ENCODE measurements around the gene SYNPO2. TPM values are rescaled to one million over a fixed set of nuclear protein-coding genes. Genes with fewer than 3 reads are reported as not detected.
"Not testable (repeated sequence)": the region's sequence is repeated elsewhere in the genome, so short reads cannot be mapped to it uniquely, and the experiment has no call there.

Gene SYNPO2
- total RNA-seq, 2 donors from 2014 or later: 960 to 1,079 TPM

DNA sequence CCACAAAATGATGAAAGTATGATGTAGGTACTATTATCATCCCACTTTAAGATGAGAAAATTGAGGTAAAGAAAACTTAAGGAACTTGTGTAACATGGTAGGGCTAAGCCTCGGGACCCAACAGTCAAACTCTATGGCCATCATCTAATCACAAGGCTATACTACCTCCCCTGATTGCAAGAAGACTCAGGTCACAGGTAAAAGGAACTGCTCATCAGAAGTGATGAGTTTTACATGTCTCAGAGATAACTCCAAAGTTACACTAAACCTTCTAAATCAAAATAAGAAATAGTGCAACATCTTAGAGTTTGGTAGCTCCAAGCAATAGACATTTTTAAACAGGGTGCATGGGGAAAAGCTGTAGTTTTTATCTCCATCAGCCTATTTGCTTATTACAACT is 150.5 kb downstream of the SYNPO2 start:
- no peak for DNase-seq (ENCODE audit: low spot score)
- intact Hi-C loops (cut with DNase I): no loop called here

DNA sequence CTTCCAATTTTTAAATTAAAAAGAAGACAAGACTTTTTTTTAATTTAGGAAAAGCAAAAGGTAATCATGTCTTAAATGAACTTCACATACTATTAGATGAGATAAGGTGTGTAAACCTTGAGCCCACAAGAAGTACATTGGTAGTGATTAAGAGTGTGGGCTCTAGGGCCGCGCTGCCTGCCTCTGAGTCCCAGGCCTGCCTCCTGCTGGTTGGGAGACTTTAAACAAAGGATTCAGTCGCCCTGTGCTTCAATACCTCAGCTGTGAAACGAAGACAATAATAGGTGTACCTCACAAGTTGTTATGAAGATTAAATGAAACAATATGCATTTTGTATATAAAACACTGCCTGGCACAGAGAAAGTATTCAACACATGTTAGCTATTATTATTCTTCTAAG is 151.1 kb downstream of the SYNPO2 start:
- intact Hi-C loops (cut with DNase I): loop anchor here (5.0 to 10.0 kb wide), 2 partner anchors 173 to 175 kb away; partner anchors contain the start of gene USP53 (in 2 of the 2)
- DNase-seq (ENCODE audit: low spot score): no peak

DNA sequence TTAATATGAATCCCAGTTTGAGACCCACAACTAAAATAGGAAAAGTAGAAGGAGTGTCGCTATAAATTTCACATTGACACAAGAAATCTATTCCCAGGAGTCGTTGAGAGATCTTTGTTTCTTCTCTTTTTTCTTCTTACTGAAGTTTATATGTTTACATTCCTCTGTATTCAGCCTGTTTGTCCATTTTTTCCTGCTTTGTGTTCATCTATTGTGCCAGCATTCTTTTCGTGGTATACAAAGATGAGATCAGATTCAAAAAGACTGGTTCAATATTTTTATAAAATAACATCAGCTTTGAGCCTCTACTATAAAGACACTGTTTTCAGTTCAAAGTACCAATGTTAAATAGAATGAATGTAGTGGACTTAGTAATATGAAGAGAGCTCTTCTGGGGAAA is 151.6 kb downstream of the SYNPO2 start:
- DNase-seq (ENCODE audit: low spot score): no peak
- intact Hi-C loops (cut with DNase I): loop anchor here (5.0 to 10.0 kb wide), 2 partner anchors 172 to 175 kb away; partner anchors contain the start of gene USP53 (in 2 of the 2)

DNA sequence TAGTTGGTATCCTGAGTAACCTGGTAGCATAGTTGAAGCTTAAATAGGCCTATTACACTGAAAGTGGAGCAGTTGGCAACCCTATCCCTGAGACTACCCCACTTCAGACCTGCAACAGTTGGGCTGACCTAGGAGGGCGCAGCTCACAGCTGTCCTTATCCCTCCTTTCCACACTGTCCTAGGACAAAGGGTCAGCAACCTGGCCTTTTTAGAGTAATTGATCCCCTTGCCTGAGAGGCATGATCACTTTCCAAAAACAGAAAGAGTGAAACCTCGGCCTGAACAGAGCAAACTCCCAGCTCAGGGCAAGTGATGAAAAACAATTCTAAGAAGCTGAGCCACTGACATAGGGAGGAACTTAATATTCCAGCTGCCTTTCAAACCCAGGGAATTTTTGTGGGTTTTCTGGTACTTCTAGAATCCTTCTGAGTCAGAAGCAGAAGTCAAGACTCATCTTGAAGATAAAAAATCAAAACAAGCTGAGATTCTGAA is 152.1 kb downstream of the SYNPO2 start:
- no peak for DNase-seq (ENCODE audit: low spot score)
- intact Hi-C loops (cut with DNase I): loop anchor here (5.0 to 10.0 kb wide), 2 partner anchors 172 to 174 kb away; partner anchors contain the start of gene USP53 (in 2 of the 2)

DNA sequence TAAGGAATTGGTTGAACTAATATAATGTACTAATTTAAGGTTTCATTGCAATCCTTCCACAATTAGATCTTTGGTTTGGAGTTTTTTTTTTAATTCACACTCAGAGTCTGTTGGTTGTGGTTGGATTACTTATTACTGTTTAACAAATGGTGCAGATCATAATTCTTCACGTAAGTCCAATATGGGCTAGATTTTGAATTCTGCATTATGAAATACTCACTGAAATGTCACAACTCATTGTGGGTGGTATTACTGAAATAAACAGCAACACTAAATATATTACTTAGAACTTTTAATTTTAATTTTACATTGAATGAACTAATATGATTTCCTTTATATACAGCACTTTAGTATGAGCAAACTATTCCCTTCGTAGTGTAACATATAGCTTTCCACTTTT is 152.7 kb downstream of the SYNPO2 start:
- no peak for DNase-seq (ENCODE audit: low spot score)
- intact Hi-C loops (cut with DNase I): loop anchor here (5.0 to 10.0 kb wide), 2 partner anchors 171 to 173 kb away; partner anchors contain the start of gene USP53 (in 2 of the 2)

DNA sequence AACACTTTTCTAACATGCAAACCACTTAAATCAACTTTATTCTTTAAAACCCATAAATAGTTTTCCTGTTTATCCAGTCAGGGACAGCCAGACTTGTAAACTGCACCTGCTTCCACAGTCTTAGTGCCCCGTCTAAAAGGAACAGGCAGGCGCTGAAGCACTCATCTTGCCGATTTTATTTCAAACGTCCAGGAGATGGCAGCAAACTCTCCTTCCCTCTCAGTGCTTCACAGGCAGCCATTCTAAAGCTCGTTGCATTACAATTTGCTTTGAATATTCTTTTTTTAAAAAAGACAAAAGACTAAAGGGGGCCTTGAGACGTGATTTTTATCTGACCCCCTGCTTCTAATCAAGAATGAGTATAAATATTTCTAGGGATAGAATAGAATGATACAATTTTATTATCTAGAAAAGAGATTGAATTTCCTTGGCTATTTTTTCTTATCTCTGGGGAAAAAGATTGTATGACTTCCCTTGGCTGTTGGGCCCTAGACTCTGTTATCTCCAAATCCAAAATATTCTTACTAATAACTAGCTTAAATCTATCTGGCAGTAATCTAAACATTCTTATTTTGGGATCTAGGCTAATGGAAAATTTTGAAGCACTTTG is 153.4 kb downstream of the SYNPO2 start:
- intact Hi-C loops (cut with DNase I): loop anchor here (5.0 to 10.0 kb wide), 2 partner anchors 170 to 173 kb away; partner anchors contain the start of gene USP53 (in 2 of the 2)
- no peak for DNase-seq (ENCODE audit: low spot score)

DNA sequence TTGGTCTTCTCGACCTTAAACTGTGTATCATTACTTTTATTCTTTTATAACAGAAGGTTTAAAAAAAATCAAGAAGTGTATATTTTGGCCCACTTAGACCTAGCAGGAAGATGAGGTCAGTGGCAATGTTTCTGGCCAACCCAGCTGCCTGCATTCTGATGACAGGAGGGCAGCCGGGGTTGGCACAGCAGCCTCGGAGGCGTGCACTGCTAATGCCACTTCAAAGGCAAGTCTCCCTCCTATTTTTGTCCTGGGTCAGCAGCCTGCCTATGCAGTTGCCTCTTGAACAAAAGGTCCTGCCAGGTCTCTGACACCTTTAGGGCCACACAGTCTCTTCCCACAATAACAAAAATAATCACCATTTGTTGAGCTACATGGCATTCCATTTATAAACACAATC is 157.6 kb downstream of the SYNPO2 start:
- DNase-seq (ENCODE audit: low spot score): no peak
- intact Hi-C loops (cut with DNase I): loop anchor here (5.0 to 10.0 kb wide), 2 partner anchors 169 to 251 kb away; partner anchors contain the start of gene USP53 (in 1 of the 2)

DNA sequence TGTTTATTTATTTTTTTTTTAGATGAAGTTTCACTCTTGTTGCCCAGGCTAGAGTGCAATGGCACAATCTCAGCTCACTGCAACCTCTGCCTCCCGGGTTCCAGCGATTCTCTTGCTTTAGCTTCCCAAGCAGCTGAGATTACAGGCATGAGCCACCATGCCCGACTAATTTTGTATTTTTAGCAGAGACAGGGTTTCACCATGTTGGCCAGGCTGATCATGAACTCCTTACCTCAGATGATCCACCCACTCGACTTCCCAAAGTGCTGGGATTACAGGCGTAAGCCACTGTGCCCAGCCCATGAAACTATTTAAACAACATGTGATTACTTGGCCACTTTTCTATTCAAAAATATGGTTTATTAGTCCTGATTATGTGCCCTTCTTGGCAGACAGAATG is 158.4 kb downstream of the SYNPO2 start:
- intact Hi-C loops (cut with DNase I): loop anchor here (5.0 to 10.0 kb wide), 2 partner anchors 168 to 250 kb away; partner anchors contain the start of gene USP53 (in 1 of the 2)
- not testable (repeated sequence) for DNase-seq (ENCODE audit: low spot score)

DNA sequence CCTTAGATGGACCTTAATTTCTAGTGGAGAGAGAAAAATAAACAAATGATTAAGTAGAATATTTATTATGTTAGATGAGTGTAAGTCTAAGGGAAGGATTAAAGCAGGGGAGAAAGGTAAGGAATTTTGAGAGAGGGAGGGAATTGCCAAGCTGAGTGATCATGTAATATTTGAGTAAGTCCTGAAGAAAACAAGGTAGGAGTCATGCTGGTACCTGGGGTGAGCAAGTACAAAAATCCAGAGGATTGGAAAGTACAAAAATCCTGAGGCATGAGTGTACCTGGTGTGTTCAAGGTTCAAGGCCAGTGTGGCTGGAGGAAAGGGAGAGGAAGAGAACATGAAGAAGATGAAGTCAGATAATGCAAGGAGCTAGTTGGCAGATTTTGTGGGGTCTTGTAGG is 159.8 kb downstream of the SYNPO2 start:
- intact Hi-C loops (cut with DNase I): loop anchor here (5.0 to 10.0 kb wide), 2 partner anchors 166 to 249 kb away; partner anchors contain the start of gene USP53 (in 1 of the 2)
- DNase-seq (ENCODE audit: low spot score): no peak

DNA sequence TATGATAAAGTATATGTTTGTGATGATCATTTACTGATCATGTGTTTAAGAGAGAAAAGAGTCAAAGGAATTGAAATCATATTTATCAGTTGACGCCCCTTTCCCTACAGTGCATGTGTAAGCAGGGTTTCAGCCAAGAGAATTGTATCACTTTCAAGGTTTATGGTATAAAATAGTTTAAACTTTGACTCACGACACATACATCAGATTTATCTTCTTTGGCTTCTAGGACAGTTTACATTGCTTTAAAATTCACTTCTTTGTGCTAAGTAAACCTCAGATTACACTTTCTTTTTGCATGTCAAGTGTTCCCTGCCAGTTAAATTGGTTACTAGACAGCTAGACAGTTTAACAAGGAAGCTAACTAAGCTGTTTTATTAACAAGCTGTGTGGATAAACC is 160.7 kb downstream of the SYNPO2 start:
- no peak for DNase-seq (ENCODE audit: low spot score)
- intact Hi-C loops (cut with DNase I): loop anchor here (5.0 to 10.0 kb wide), 2 partner anchors 165 to 248 kb away; partner anchors contain the start of gene USP53 (in 1 of the 2)

DNA sequence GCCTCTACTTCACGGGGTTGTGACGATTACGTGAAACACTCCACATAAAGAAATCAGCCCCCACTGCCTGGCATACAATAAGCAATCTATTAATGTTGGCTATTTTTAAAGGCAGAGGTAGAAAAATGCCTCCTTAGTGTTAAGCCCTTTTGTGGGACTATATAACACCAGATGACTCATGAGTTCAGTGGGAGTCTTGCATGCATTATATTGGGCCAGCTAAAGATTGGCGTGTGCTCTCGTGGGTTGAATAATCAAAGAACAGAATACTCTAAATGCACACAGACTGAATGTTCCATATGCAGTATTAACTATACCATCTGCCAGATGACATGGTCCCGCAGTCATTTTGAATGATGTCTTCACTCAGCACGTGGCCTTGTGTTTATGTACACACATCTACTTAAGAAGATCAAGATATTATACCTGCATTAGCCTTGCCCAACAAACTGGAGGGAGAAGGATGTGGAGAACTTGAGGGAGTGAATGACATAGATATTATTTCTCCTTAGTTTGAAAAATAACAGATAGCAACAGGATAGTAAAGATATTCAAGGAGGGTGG is 162.0 kb downstream of the SYNPO2 start:
- DNase-seq (ENCODE audit: low spot score): no peak
- intact Hi-C loops (cut with DNase I): loop anchor here in 1 of 2 donors (10.0 kb wide), 1 partner anchor 656 kb away; no protein-coding TSS in a partner anchor

DNA sequence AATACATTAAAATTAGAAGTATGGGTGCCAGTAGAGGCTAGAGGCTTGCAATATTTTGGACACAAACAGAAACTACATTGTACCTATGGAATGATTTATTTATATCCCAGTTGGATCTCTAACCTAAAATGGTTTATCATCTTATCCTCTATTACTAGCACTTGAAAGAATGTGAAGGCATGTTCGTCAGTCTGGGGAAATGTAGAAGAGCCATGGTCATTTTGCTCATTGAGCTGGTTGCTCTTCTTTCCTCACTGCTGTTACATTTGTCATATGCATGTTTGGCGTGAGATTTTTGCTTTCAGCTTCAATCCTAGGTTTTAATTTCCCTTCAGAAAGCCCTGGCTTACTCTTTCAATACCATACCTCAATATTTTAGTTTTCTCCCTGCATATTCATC is 164.6 kb downstream of the SYNPO2 start:
- intact Hi-C loops (cut with DNase I): loop anchor here in 1 of 2 donors (10.0 kb wide), 1 partner anchor 658 kb away; no protein-coding TSS in a partner anchor
- no peak for DNase-seq (ENCODE audit: low spot score)

DNA sequence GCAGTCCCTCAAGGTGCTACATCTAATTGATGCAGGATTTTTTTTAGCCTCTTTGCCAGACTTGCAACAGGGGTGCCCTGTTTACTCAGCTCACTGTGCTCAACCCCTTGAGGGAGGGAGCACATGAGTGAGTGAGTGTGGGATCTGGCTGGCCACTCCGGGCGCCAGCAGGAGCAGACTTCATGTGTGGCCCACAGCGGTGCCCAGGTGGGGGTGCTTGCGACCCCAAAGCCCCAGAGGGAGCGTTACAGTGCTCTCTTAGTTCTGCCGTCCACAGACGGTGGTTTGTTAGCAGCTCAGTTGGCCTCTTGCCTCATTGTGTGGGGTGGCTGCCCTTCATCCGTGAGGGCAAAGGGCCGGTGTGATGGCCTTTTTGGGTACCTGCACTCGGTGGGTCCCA is 165.3 kb downstream of the SYNPO2 start:
- DNase-seq (ENCODE audit: low spot score): no peak

DNA sequence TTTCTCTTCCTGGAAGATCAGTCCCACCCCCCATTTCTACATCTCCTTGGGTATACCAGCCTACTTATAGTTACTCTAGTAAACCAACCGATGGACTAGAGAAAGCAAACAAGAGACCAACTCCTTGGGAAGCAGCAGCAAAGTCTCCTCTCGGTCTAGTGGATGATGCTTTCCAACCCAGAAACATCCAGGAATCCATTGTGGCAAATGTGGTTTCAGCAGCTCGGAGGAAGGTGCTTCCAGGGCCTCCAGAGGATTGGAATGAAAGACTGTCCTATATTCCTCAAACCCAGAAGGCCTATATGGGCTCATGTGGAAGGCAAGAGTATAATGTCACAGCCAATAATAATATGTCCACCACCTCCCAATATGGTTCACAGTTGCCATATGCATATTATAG is 168.8 kb downstream of the SYNPO2 start:
- intact Hi-C loops (cut with DNase I): loop anchor here in 1 of 2 donors (10.0 kb wide), 1 partner anchor 663 kb away; no protein-coding TSS in a partner anchor
- no peak for DNase-seq (ENCODE audit: low spot score)

More for the DNA sequence above, 165.3 kb downstream of the SYNPO2 start:
- intact Hi-C loops (cut with DNase I): loop anchor here in 1 of 2 donors (10.0 kb wide), 1 partner anchor 659 kb away; no protein-coding TSS in a partner anchor

DNA sequence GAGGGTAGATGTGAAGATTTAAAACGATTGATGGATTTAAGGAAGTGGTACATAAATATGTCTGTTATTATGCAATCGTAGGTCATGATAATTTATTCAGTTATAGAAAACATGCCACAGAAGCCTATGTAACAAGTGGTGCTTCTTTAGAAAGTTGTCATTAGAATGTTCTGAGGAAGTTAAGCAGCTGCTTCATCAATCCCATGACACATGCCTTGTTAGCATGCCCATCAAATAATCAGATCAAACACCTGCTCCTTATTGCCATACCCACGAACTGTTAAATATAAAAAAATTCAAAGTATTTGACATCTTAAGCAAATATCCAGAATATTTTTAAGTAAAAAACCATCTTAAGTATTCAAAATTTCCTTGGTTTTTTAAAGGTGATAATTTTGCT is 170.6 kb downstream of the SYNPO2 start:
- intact Hi-C loops (cut with DNase I): loop anchor here in 1 of 2 donors (10.0 kb wide), 1 partner anchor 664 kb away; no protein-coding TSS in a partner anchor
- DNase-seq (ENCODE audit: low spot score): no peak

DNA sequence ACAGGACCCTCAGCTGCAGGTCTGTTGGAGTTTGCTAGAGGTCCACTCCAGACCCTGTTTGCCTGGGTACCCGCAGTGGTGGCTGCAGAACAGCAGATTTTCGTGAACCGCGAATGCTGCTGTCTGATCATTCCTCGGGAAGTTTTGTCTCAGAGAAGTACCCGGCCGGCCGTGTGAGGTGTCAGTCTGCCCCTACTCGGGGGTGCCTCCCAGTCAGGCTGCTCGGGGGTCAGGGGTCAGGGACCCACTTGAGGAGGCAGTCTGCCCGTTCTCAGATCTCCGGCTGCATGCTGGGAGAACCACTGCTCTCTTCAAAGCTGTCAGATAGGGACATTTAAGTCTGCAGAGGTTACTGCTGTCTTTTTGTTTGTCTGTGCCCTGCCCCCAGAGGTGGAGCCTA is 178.5 kb downstream of the SYNPO2 start:
- DNase-seq (ENCODE audit: low spot score); intact Hi-C loops (cut with DNase I): not testable (repeated sequence)

DNA sequence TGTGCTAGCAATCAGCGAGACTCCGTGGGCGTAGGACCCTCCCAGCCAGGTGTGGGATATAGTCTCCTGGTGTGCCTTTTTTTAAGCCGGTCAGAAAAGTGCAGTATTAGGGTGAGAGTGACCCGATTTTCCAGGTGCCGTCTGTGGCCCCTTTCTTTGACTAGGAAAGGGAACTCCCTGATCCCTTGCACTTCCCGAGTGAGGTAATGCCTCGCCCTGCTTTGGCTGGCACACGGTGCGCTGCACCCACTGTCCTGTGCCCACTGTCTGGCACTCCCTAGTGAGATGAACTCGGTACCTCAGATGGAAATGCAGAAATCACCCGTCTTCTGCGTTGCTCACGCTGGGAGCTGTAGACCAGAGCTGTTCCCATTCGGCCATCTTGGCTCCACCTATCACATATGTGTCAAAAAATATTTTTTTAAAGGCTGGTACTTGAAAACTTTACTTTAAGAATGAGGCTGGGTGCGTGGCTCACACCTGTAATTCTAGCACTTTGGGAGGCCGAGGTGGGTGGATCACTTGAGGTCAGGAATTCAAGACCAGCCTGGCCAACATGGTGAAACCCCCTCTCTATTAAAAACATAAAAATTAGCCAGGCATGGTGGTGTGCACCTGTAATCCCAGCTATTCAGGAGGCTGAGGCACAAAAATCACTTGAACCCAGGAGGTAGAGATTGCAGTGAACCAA is 179.2 kb downstream of the SYNPO2 start:
- intact Hi-C loops (cut with DNase I): not testable (repeated sequence)

DNA sequence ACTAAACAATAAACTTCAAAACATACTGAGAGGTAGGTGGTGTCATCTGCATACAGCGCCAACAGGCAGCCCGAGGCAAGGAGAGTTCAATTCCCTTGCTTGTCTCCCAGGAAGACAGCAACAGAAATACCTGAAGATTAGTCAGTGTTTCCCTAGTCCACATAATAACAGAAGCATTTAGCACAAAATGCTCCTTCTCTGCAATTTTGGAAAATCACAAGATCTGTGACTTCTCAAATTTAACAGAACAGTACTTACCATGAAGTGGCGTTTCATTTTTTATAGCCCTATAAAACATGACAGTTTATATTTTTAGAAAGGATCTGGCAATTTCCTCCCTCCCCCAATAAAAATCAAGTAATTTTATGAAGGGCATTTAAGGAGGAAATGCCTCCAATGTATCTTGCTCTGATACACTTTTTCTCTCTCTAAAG is 179.9 kb downstream of the SYNPO2 start:
- DNase-seq (ENCODE audit: low spot score): no peak
- intact Hi-C loops (cut with DNase I): no loop called here

More for the DNA sequence above, 179.2 kb downstream of the SYNPO2 start:
- DNase-seq (ENCODE audit: low spot score): not testable (repeated sequence)

DNA sequence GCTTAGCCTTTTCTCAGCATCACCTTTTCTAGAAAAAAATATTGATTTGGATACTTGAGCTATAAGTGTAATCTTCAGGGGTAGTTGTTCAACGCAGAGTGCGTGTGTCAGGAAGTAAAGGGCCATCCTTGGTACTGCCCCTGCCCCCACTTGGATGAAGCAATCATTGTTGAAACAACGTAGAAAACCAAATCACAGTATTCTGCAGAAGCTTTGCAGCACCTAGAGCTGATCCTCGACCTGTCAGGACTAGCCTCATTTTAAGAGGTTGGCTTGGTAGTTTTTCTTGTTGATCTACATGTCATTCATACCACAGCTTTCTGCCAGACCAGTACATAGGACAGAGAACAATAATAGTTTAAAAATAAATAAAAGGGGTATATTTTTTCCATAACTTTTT is 181.6 kb downstream of the SYNPO2 start:
- DNase-seq (ENCODE audit: low spot score): no peak
- intact Hi-C loops (cut with DNase I): no loop called here

Data from posterior vena cava (tissue), 2 donors.